ENCODE data around the gene TACR2.

DNA sequence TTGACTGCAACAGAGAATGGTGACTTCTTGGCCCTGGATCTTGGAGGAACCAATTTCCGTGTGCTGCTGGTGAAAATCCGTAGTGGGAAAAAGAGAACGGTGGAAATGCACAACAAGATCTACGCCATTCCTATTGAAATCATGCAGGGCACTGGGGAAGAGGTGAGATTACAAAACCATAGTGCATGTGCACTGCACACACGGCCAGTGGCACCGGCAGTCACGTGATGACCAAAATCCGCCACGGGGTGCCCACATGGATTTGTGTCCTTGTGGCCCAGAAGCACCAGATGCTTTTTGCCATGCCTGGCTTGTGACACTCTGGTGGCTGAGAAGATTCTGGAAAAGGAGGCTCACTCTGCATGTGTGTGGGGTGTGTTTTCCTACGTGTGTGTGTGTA lies 32.4 kb downstream of the TACR2 start:
- TF ChIP-seq, protein P1, sequence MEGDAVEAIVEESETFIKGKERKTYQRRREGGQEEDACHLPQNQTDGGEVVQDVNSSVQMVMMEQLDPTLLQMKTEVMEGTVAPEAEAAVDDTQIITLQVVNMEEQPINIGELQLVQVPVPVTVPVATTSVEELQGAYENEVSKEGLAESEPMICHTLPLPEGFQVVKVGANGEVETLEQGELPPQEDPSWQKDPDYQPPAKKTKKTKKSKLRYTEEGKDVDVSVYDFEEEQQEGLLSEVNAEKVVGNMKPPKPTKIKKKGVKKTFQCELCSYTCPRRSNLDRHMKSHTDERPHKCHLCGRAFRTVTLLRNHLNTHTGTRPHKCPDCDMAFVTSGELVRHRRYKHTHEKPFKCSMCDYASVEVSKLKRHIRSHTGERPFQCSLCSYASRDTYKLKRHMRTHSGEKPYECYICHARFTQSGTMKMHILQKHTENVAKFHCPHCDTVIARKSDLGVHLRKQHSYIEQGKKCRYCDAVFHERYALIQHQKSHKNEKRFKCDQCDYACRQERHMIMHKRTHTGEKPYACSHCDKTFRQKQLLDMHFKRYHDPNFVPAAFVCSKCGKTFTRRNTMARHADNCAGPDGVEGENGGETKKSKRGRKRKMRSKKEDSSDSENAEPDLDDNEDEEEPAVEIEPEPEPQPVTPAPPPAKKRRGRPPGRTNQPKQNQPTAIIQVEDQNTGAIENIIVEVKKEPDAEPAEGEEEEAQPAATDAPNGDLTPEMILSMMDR (IDR thresholded peaks at IDR 0.05): no peak
- no peak for TF ChIP-seq POLR2A (IDR thresholded peaks at IDR 0.05)

Data from testis (tissue), 2 donors.